ENCODE results near the gene ZNG1B.
"Not testable (repeated sequence)": the region's sequence is repeated elsewhere in the genome, so short reads cannot be mapped to it uniquely, and the experiment has no call there.

DNA sequence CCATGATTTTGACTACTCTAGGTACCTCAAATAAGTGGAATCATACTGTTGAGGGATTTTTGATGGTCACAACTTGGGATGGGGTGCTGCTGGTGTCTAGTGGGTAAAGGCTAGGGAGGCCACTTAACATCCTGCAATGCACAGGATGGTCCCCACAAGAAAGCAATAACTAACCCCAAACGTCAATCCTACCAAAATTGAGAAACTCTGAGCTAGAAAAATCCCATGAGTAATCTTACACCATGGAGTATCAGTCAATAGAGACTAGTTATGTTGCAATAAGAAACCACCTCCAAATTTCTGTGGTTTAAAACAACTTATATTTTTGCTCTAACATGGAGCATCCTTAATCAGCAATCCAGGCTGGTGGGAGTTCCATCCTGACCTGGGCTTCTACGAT lies 79.5 kb downstream of the ZNG1B start:
- TF ChIP-seq, protein P1, sequence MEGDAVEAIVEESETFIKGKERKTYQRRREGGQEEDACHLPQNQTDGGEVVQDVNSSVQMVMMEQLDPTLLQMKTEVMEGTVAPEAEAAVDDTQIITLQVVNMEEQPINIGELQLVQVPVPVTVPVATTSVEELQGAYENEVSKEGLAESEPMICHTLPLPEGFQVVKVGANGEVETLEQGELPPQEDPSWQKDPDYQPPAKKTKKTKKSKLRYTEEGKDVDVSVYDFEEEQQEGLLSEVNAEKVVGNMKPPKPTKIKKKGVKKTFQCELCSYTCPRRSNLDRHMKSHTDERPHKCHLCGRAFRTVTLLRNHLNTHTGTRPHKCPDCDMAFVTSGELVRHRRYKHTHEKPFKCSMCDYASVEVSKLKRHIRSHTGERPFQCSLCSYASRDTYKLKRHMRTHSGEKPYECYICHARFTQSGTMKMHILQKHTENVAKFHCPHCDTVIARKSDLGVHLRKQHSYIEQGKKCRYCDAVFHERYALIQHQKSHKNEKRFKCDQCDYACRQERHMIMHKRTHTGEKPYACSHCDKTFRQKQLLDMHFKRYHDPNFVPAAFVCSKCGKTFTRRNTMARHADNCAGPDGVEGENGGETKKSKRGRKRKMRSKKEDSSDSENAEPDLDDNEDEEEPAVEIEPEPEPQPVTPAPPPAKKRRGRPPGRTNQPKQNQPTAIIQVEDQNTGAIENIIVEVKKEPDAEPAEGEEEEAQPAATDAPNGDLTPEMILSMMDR (IDR thresholded peaks at IDR 0.05) = not testable (repeated sequence)
- not testable (repeated sequence) for TF ChIP-seq POLR2AphosphoS5, POLR2A (IDR thresholded peaks at IDR 0.05)

Data from breast epithelium (tissue), 3 donors.